ENCODE measurements around the gene DIS3L. TPM values are rescaled to one million over a fixed set of nuclear protein-coding genes. Genes with fewer than 3 reads are reported as not detected.

The DIS3L gene
- total and polyA plus RNA-seq, 2 donors (not counting 3 experiments of a cell fraction or from before 2014, with no cell fraction given) = 7.8 to 27.9 TPM

DNA sequence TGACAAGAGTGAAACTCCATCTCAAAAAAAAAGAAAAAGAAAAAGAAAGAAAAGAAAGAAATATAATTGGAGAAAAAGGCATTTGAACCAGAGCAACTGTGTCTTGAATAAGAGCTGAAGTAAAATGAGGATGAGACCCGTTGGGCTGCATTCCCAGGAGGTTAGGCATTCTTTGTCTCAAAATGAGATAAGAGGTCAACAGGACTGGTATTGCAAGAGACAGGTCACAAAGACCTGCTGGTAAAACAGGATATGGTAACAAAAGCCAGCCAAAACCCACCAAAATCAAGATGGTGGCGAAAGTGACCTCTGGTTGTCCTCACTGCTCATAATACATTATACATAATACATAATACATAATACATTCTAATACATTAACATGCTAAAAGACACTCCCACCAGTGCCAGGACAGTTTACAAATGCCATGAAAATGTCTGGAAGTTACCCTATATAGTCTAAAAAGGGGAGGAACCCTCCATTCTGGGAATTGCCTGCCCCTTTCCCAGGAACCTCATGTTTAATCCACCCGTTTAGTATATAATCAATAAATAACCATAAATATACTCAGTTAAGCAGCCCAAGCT is 71.7 kb downstream of the DIS3L start:
- Histone ChIP-seq H3K4me1 (ENCODE audit: control insufficient read depth, extremely low read depth, insufficient read depth, low read length) (peaks cover 11% of the 10 kb centered on the region), H3K4me2 (ENCODE audit: insufficient read depth, low read length) (no peak overlapping the region), H3K27ac (ENCODE audit: insufficient read depth, low read depth, low read length) (no peak overlapping the region), H3K9me1 (replicated peaks; ENCODE audit: control insufficient read depth, extremely low read depth, insufficient read depth, low read length) (no peaks in the 10 kb centered on the region), H3K36me3 (ENCODE audit: control insufficient read depth in 2 of 2, extremely low read depth in 1 of 2, insufficient read depth in 2 of 2, low read length in 2 of 2) (no peaks in the 10 kb centered on the region), H3K27me3 (ENCODE audit: control insufficient read depth in 2 of 2, insufficient read depth in 2 of 2, low read length in 2 of 2) (no peaks in the 10 kb centered on the region), H2AFZ (ENCODE audit: low read depth, low read length) (no peak overlapping the region), H3K79me2 (ENCODE audit: control insufficient read depth, insufficient read depth, low read length) (no peaks in the 10 kb centered on the region), H3K4me3 (replicated peaks in 1 of 3; ENCODE audit: insufficient read depth in 1 of 3, low read depth in 1 of 3, low read length in 3 of 3) (no peak overlapping the region), H3K9me3 (replicated peaks; ENCODE audit: control insufficient read depth, insufficient read depth, low read length) (no peaks in the 10 kb centered on the region), H4K20me1 (replicated peaks; ENCODE audit: control insufficient read depth, extremely low read depth, insufficient read depth, low read length) (no peaks in the 10 kb centered on the region), H3K9ac (replicated peaks; ENCODE audit: extremely low read depth, insufficient read depth, low read length) (no peak overlapping the region)
- BruUV-seq (replicated peaks) = no TSS peak
- DNase-seq (ENCODE audit: low read depth, low spot score) (no peak), FAIRE-seq (no peak)
- POLR2A ChIA-PET = interaction anchor here (0.6 kb wide), 1 partner anchor 22 kb away, joined by 6 read pairs; the partner anchor contains the start of gene MAP2K1
- no peak for TF ChIP-seq MYC (IDR thresholded peaks at IDR 0.05; ENCODE audit: low read depth, low read length)
- no peak for TF ChIP-seq FOS (IDR thresholded peaks at IDR 0.05; ENCODE audit: borderline replicate concordance, insufficient read depth, low read length)
- no peak for TF ChIP-seq EZH2 (IDR thresholded peaks at IDR 0.05; ENCODE audit: borderline replicate concordance, low read depth, low read length, severe bottlenecking)
- TF ChIP-seq, protein P1, sequence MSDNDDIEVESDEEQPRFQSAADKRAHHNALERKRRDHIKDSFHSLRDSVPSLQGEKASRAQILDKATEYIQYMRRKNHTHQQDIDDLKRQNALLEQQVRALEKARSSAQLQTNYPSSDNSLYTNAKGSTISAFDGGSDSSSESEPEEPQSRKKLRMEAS (IDR thresholded peaks at IDR 0.05; ENCODE audit: insufficient read depth, insufficient read length) = no peak
- TF ChIP-seq POLR2A (IDR thresholded peaks at IDR 0.05; ENCODE audit: low read depth, low read length) = no peak
- TF ChIP-seq POLR2AphosphoS5 (IDR thresholded peaks at IDR 0.05; ENCODE audit: insufficient read depth, low read depth, low read length) = no peak
- TF ChIP-seq GATA2 (IDR thresholded peaks at IDR 0.05; ENCODE audit: insufficient read depth, insufficient read length, low read depth, low read length) = no peak
- no peak for TF ChIP-seq JUN (IDR thresholded peaks at IDR 0.05; ENCODE audit: borderline replicate concordance, insufficient read depth, insufficient read length, low read depth)
- TF ChIP-seq, protein P2, sequence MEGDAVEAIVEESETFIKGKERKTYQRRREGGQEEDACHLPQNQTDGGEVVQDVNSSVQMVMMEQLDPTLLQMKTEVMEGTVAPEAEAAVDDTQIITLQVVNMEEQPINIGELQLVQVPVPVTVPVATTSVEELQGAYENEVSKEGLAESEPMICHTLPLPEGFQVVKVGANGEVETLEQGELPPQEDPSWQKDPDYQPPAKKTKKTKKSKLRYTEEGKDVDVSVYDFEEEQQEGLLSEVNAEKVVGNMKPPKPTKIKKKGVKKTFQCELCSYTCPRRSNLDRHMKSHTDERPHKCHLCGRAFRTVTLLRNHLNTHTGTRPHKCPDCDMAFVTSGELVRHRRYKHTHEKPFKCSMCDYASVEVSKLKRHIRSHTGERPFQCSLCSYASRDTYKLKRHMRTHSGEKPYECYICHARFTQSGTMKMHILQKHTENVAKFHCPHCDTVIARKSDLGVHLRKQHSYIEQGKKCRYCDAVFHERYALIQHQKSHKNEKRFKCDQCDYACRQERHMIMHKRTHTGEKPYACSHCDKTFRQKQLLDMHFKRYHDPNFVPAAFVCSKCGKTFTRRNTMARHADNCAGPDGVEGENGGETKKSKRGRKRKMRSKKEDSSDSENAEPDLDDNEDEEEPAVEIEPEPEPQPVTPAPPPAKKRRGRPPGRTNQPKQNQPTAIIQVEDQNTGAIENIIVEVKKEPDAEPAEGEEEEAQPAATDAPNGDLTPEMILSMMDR (IDR thresholded peaks at IDR 0.05; ENCODE audit: extremely low read depth in 1 of 2, insufficient read depth in 1 of 2, low read depth in 1 of 2, low read length in 2 of 2) = no peak
- dilution Hi-C loops (cut with MboI; ENCODE audit: extremely low pct_ligation_motif_present, low sequenced_read_pairs) = no loop called here
- CTCF ChIA-PET = no interaction called here
- intact Hi-C loops (cut with micrococcal nuclease) = no loop called here
